H7 (cell line): ENCODE results near the gene DNASE2B. TPM values are rescaled to one million over a fixed set of nuclear protein-coding genes. Genes with fewer than 3 reads are reported as not detected.
A peak's percentile ranks its signal among the peaks of the same experiment; 100 is the strongest.

Experiments
- DNase-seq: peaks from one replicate; pipeline ENCODE4 v3.0.0; 2012
- H3K27me3 ChIP-seq: 2 replicates; pipeline ENCODE4 v1.6.0; 2011; ENCODE audit warnings: mild to moderate bottlenecking, low read length; ENCODE audit not compliant: control insufficient read depth, insufficient read depth
- H3K36me3 ChIP-seq: replicated peaks from 2 replicates; pipeline ENCODE4 v1.5.1; 2011; ENCODE audit warnings: low read length; ENCODE audit not compliant: control insufficient read depth, insufficient read depth
- H3K4me3 ChIP-seq: 2 replicates; pipeline ENCODE4 v1.5.1; 2011; ENCODE audit warnings: low read depth, mild to moderate bottlenecking, control low read depth, low read length, moderate library complexity; ENCODE audit not compliant: insufficient read depth
- total RNA-seq: library from RNA; depleted of rRNA; stranded (reverse); fragments of >200 nt; shearing (Covaris generic); gene quantifications from 2 replicates; pipeline ENCODE4 v1.2.3, GENCODE V29; 2014

The DNASE2B gene
- total RNA-seq, 1 experiment from 2014 or later, result 0.38 TPM

- Histone ChIP-seq H3K4me3 (no peak overlapping the region), H3K27me3 (no peaks in the 10 kb centered on the region; the same call in 1 of the 2 replicates), H3K36me3 (no peaks in the 10 kb centered on the region)
- no peak for DNase-seq
Observed at GRCh38 chr1:84385347-84385746, 12.9 kb upstream of the DNASE2B start.

GRCh38 chr1:84386716-84387479 lies 11.4 kb upstream of the DNASE2B start:
- H3K36me3 ChIP-seq, result no peaks in the 10 kb centered on the region
- H3K4me3 ChIP-seq, result no peak overlapping the region
- no peaks in the 10 kb centered on the region; the same call in 1 of the 2 replicates for H3K27me3 ChIP-seq
- DNase-seq, result no peak

GRCh38 chr1:84387480-84388163 lies 10.7 kb upstream of the DNASE2B start:
- DNase-seq, result peak; percentile 18
- no peak overlapping the region for H3K4me3 ChIP-seq
- H3K36me3 ChIP-seq, result no peaks in the 10 kb centered on the region
- H3K27me3 ChIP-seq, result no peaks in the 10 kb centered on the region; the same call in 1 of the 2 replicates

- H3K4me3 ChIP-seq, result no peak overlapping the region
- DNase-seq, result no peak
- no peaks in the 10 kb centered on the region for H3K27me3 ChIP-seq
- no peaks in the 10 kb centered on the region for H3K36me3 ChIP-seq
Observed at GRCh38 chr1:84390226-84390625, 8.1 kb upstream of the DNASE2B start.

GRCh38 chr1:84401156-84401555 lies 2.9 kb downstream of the DNASE2B start:
- H3K36me3 ChIP-seq, result no peaks in the 10 kb centered on the region
- DNase-seq, result no peak
- H3K27me3 ChIP-seq, result no peaks in the 10 kb centered on the region
- no peak overlapping the region for H3K4me3 ChIP-seq

- Histone ChIP-seq H3K27me3 (no peaks in the 10 kb centered on the region), H3K4me3 (no peak overlapping the region), H3K36me3 (no peaks in the 10 kb centered on the region)
- no peak for DNase-seq
Observed at GRCh38 chr1:84402060-84402459, 3.8 kb downstream of the DNASE2B start.

GRCh38 chr1:84402501-84402900 lies 4.2 kb downstream of the DNASE2B start:
- no peak overlapping the region for H3K4me3 ChIP-seq
- no peak for DNase-seq

GRCh38 chr1:84403347-84403746 lies 5.1 kb downstream of the DNASE2B start:
- DNase-seq, result no peak
- Histone ChIP-seq H3K4me3 (no peak overlapping the region), H3K27me3 (no peaks in the 10 kb centered on the region), H3K36me3 (no peaks in the 10 kb centered on the region)

More at GRCh38 chr1:84402501-84402900, 4.2 kb downstream of the DNASE2B start:
- Histone ChIP-seq H3K27me3 (no peaks in the 10 kb centered on the region), H3K36me3 (no peaks in the 10 kb centered on the region)

GRCh38 chr1:84406346-84406861 lies 8.1 kb downstream of the DNASE2B start:
- DNase-seq, result no peak

GRCh38 chr1:84407524-84407923 lies 9.2 kb downstream of the DNASE2B start:
- no peak overlapping the region for H3K4me3 ChIP-seq
- H3K27me3 ChIP-seq, result no peaks in the 10 kb centered on the region; the same call in 1 of the 2 replicates
- H3K36me3 ChIP-seq, result no peaks in the 10 kb centered on the region
- DNase-seq, result no peak

More at GRCh38 chr1:84406346-84406861, 8.1 kb downstream of the DNASE2B start:
- Histone ChIP-seq H3K36me3 (no peaks in the 10 kb centered on the region), H3K4me3 (no peak overlapping the region), H3K27me3 (no peaks in the 10 kb centered on the region; the same call in 1 of the 2 replicates)

- no peaks in the 10 kb centered on the region; the same call in 1 of the 2 replicates for H3K27me3 ChIP-seq
- H3K36me3 ChIP-seq, result no peaks in the 10 kb centered on the region
- H3K4me3 ChIP-seq, result no peak overlapping the region
- no peak for DNase-seq
Observed at GRCh38 chr1:84407958-84408422, 9.7 kb downstream of the DNASE2B start.

GRCh38 chr1:84409888-84410287 lies 11.6 kb downstream of the DNASE2B start:
- DNase-seq, result no peak
- no peak overlapping the region for H3K4me3 ChIP-seq
- no peaks in the 10 kb centered on the region for H3K36me3 ChIP-seq
- no peaks in the 10 kb centered on the region; the same call in 1 of the 2 replicates for H3K27me3 ChIP-seq

- H3K4me3 ChIP-seq, result no peak overlapping the region
- no peak for DNase-seq
- no peaks in the 10 kb centered on the region; the same call in 1 of the 2 replicates for H3K27me3 ChIP-seq
- no peaks in the 10 kb centered on the region for H3K36me3 ChIP-seq
Observed at GRCh38 chr1:84410328-84411095, 12.2 kb downstream of the DNASE2B start.

- no peaks in the 10 kb centered on the region for H3K36me3 ChIP-seq
- H3K27me3 ChIP-seq, result no peaks in the 10 kb centered on the region; the same call in 1 of the 2 replicates
- no peak overlapping the region for H3K4me3 ChIP-seq
- DNase-seq, result no peak
Observed at GRCh38 chr1:84412316-84412942, 14.1 kb downstream of the DNASE2B start.
